NCI-H146 treated with DMSO at 0.1 percent for 48 hours (cell line): ENCODE data around the gene TRPM2.
"Not testable (repeated sequence)": the region's sequence is repeated elsewhere in the genome, so short reads cannot be mapped to it uniquely, and the experiment has no call there.

Experiments
- DNase-seq: peaks from one replicate; lab custom pipeline; 2025; ENCODE audit not compliant: unreplicated experiment; lab: John Stamatoyannopoulos, UW

The TRPM2 gene

GRCh38 chr21:44333509-44334328 is 19.7 kb upstream of the TRPM2 start:
- no peak for DNase-seq

GRCh38 chr21:44334329-44335030 is 18.9 kb upstream of the TRPM2 start:
- no peak for DNase-seq

GRCh38 chr21:44335266-44336059 is 18.0 kb upstream of the TRPM2 start:
- no peak for DNase-seq

- no peak for DNase-seq
Measured at GRCh38 chr21:44337449-44337848, 16.0 kb upstream of the TRPM2 start.

- DNase-seq: peak; percentile 34
Measured at GRCh38 chr21:44337941-44338895, 15.2 kb upstream of the TRPM2 start.

GRCh38 chr21:44338971-44339910 is 14.2 kb upstream of the TRPM2 start, which contains the start of gene CFAP410:
CFAP410 (minus strand) TSS chr21:44339390; CDS start chr21:44339194, 196 bp downstream.
- peak; percentile 67 for DNase-seq

GRCh38 chr21:44341726-44342458 is 11.5 kb upstream of the TRPM2 start:
- not testable (repeated sequence) for DNase-seq

- DNase-seq: not testable (repeated sequence)
Measured at GRCh38 chr21:44342981-44343380, 10.4 kb upstream of the TRPM2 start.

- no peak for DNase-seq
Measured at GRCh38 chr21:44344541-44345183, 8.8 kb upstream of the TRPM2 start.

- no peak for DNase-seq
Measured at GRCh38 chr21:44345495-44345894, 7.9 kb upstream of the TRPM2 start.

- no peak for DNase-seq
Measured at GRCh38 chr21:44347911-44348451, 5.4 kb upstream of the TRPM2 start.

GRCh38 chr21:44348861-44349260 is 4.6 kb upstream of the TRPM2 start:
- no peak for DNase-seq

GRCh38 chr21:44349416-44349846 is 4.0 kb upstream of the TRPM2 start:
- DNase-seq: no peak

GRCh38 chr21:44349847-44350772 is 3.3 kb upstream of the TRPM2 start:
- no peak for DNase-seq

- DNase-seq: no peak
Measured at GRCh38 chr21:44350773-44351481, 2.5 kb upstream of the TRPM2 start.
